ENCODE data around the gene FIGN. TPM values are rescaled to one million over a fixed set of nuclear protein-coding genes. Genes with fewer than 3 reads are reported as not detected.

The FIGN gene
- total and polyA plus RNA-seq, 2 of the 13 experiments (the other 11 are each of a cell fraction or from before 2014, with no cell fraction given), result 6.6 to 6.7 TPM

GRCh38 chr2:163735685-163736432, at the start of gene FIGN (continued):
- TF ChIP-seq HNF1B (CRISPR knock-in tag; IDR thresholded peaks at IDR 0.05) (peak; percentile 49; the same call in 1 of the 2 replicates), SRSF9 (IDR thresholded peaks at IDR 0.05; ENCODE audit: borderline replicate concordance, insufficient read depth, low read depth, low read length, poor library complexity, severe bottlenecking) (no peak), ZNF281 (CRISPR knock-in tag; IDR thresholded peaks at IDR 0.05; ENCODE audit: borderline replicate concordance) (no peak), ZBTB21 (CRISPR knock-in tag; IDR thresholded peaks at IDR 0.05) (no peak), ZNF570 (CRISPR knock-in tag; IDR thresholded peaks at IDR 0.05; ENCODE audit: borderline replicate concordance) (peak; percentile 54; the same call in 1 of the 2 replicates), MAX (IDR thresholded peaks at IDR 0.05) (peak; percentile 62), CHD4 (IDR thresholded peaks at IDR 0.05; ENCODE audit: borderline replicate concordance, low read length) (no peak), PAXIP1 (CRISPR knock-in tag; conservative IDR thresholded peaks at IDR 0.05) (peak; percentile 42), MYNN (CRISPR knock-in tag; IDR thresholded peaks at IDR 0.05; ENCODE audit: low read depth) (no peak), PLSCR1 (CRISPR knock-in tag; IDR thresholded peaks at IDR 0.05; ENCODE audit: borderline replicate concordance) (no peak), LRRFIP1 (CRISPR knock-in tag; conservative IDR thresholded peaks at IDR 0.05) (no peak), ZFP1 (CRISPR knock-in tag; IDR thresholded peaks at IDR 0.05) (no peak), ZNF382 (CRISPR knock-in tag; IDR thresholded peaks at IDR 0.05; ENCODE audit: borderline replicate concordance) (no peak), SALL2 (CRISPR knock-in tag; IDR thresholded peaks at IDR 0.05) (peak; percentile 69; the same call in 1 of the 2 replicates), ARNT (IDR thresholded peaks at IDR 0.05) (no peak), GTF3A (CRISPR knock-in tag; conservative IDR thresholded peaks at IDR 0.05) (no peak), MED13 (CRISPR knock-in tag; IDR thresholded peaks at IDR 0.05) (no peak)

Measured in HepG2 (cell line).